ENCODE results near the gene CCIN. TPM values are rescaled to one million over a fixed set of nuclear protein-coding genes. Genes with fewer than 3 reads are reported as not detected.

Gene CCIN
- total RNA-seq, 4 donors from 2014 or later = 0.31 to 1.7 (median 1.5) TPM; not detected in 1

- ATAC-seq = no peak
- H3K4me3 ChIP-seq = no peak overlapping the region
- TF ChIP-seq CTCF (IDR thresholded peaks at IDR 0.05) = no peak
- TF ChIP-seq POLR2A (IDR thresholded peaks at IDR 0.05) = no peak
- TF ChIP-seq EP300 (IDR thresholded peaks at IDR 0.05) = no peak
- TF ChIP-seq POLR2AphosphoS5 (IDR thresholded peaks at IDR 0.05) = no peak
- WGBS, 2 donors (ENCODE audit: low coverage in 1 of 2) = 79 to 95% methylated on average over 6 to 10 of the region's 10 CpGs
- H3K27ac ChIP-seq = peak overlapping the region in 1 of 4 donors; percentile 12
- no peaks in the 10 kb centered on the region for H3K27me3 ChIP-seq
- no peaks in the 10 kb centered on the region for H3K9me3 ChIP-seq
- peaks cover 0 to 41% of the 10 kb centered on the region in 2 donors for H3K36me3 ChIP-seq
- H3K4me1 ChIP-seq = no peaks in the 10 kb centered on the region
These were observed 43.9 kb upstream of the CCIN start for GRCh38 chr9:36125062-36125855.

GRCh38 chr9:36126016-36126730 lies 43.0 kb upstream of the CCIN start:
- TF ChIP-seq POLR2AphosphoS5 (IDR thresholded peaks at IDR 0.05) (no peak), POLR2A (IDR thresholded peaks at IDR 0.05) (no peak), EP300 (IDR thresholded peaks at IDR 0.05) (no peak), CTCF (IDR thresholded peaks at IDR 0.05) (no peak)
- Histone ChIP-seq H3K4me3 (no peak overlapping the region), H3K27me3 (no peaks in the 10 kb centered on the region), H3K4me1 (no peaks in the 10 kb centered on the region), H3K9me3 (no peaks in the 10 kb centered on the region), H3K27ac (peak overlapping the region in 1 of 4 donors; percentile 12), H3K36me3 (peaks cover 0 to 32% of the 10 kb centered on the region in 2 donors)
- WGBS, 2 donors (ENCODE audit: low coverage in 1 of 2) = 50 to 71% methylated on average over 2 of the region's 7 CpGs
- ATAC-seq = no peak

- H3K4me3 ChIP-seq = no peak overlapping the region
- 37 to 77% methylated on average over 2 to 3 of the region's 5 CpGs for WGBS, 2 donors (ENCODE audit: low coverage in 1 of 2)
- no peaks in the 10 kb centered on the region for H3K9me3 ChIP-seq
- no peaks in the 10 kb centered on the region for H3K27me3 ChIP-seq
- no peaks in the 10 kb centered on the region for H3K4me1 ChIP-seq
- TF ChIP-seq POLR2AphosphoS5 (IDR thresholded peaks at IDR 0.05) (no peak), POLR2A (IDR thresholded peaks at IDR 0.05) (no peak), EP300 (IDR thresholded peaks at IDR 0.05) (no peak), CTCF (IDR thresholded peaks at IDR 0.05) (no peak)
- no peak for ATAC-seq
- peaks cover 0 to 16% of the 10 kb centered on the region in 2 donors for H3K36me3 ChIP-seq
- H3K27ac ChIP-seq = no peak overlapping the region
These were observed 41.4 kb upstream of the CCIN start for GRCh38 chr9:36127652-36128244.

- TF ChIP-seq POLR2A (IDR thresholded peaks at IDR 0.05) (no peak), EP300 (IDR thresholded peaks at IDR 0.05) (no peak), POLR2AphosphoS5 (IDR thresholded peaks at IDR 0.05) (no peak), CTCF (IDR thresholded peaks at IDR 0.05) (no peak)
- H3K27ac ChIP-seq = no peak overlapping the region
- no peak overlapping the region for H3K4me3 ChIP-seq
- no peaks in the 10 kb centered on the region for H3K27me3 ChIP-seq
- WGBS, 2 donors (ENCODE audit: low coverage in 1 of 2) = 20 to 59% methylated on average over 1 to 6 of the region's 8 CpGs
- no peak for ATAC-seq
- peaks cover 0 to 10% of the 10 kb centered on the region in 2 donors for H3K36me3 ChIP-seq
- no peaks in the 10 kb centered on the region for H3K4me1 ChIP-seq
- H3K9me3 ChIP-seq = no peaks in the 10 kb centered on the region
These were observed 40.8 kb upstream of the CCIN start for GRCh38 chr9:36128349-36128748.

Measured in gastroesophageal sphincter (tissue), 4 donors.